Cardiac septum (tissue), 1 donor: Measurements from ENCODE around the gene MROH2A. TPM values are rescaled to one million over a fixed set of nuclear protein-coding genes. Genes with fewer than 3 reads are reported as not detected.

ENCODE experiments used
- DNase-seq: peaks from one replicate; pipeline ENCODE4 v3.0.0-alpha.2; 2020; ENCODE audit warnings: low spot score
- intact Hi-C: fragments of 100-400 bp; cut with DNase I; formaldehyde crosslinking; loops from one replicate; pipeline ENCODE4 v1.14.0; 2022
- total RNA-seq: library from RNA; stranded (reverse); fragmentation: NEBNext Ultra II Directional; extraction: Animal tissue kit (Norgen Biotek cat#: 25700); gene quantifications from one replicate; pipeline ENCODE4 v1.2.1, GENCODE V29; 2021
- donor health status: DM: no; HTN: no; CAD: no.

MROH2A gene
- total RNA-seq, 1 donor from 2014 or later = not detected

DNA sequence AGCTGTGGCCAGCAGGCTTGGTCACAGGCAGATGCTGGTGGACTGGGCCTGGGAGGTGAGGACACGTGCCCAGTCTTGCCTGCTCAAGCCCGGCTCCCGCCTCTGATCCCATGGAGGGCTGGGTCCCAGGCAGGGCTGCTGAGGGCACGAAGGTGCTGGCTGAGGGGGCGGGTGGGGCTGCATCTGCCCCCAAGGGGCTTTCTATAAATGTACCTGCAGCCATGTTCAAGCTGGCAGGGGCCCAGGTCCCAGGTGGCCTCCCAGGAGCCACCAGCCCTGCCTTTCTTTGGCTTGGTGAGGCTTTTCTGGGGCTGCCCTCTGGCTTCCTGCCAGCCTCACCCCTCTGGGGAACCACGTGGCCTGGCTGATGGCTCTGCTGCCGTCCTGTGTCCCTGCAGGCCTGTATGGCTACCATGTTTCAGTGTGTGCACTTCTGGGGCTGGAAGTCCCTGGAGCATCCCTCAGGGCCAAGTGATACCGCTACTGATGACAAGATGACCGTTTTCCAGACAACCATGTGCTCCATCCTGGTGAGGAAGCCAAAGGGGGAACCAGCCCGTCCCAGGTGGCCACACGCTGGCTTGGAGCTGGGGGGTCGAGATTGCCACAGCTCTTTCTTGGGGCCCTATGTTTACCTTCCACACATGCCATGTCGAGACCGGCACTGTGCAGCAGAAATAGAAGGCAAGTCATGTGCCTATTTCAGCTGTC, 53.0 kb downstream of the MROH2A start:
- DNase-seq = no peak
- intact Hi-C loops = no loop called here

DNA sequence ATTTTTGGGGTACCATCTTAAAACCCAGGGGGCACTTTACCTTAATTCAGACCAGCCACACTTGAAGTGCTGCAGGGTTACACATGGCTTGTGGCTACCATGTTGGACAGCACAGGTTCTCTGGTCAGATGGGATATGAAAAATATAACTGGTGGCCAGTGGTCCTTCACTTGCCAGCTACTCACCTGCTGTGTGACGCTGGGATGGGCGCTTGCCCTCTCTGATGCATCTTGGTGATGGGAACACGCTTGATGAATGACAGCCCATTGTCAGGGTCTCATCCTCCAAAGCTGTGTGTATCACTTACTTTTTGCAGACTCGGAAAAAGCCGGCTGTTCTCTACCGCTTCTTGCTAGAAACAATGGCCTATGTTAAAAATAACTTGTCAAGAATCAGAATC, 53.7 kb downstream of the MROH2A start:
- DNase-seq = no peak
- intact Hi-C loops = no loop called here

DNA sequence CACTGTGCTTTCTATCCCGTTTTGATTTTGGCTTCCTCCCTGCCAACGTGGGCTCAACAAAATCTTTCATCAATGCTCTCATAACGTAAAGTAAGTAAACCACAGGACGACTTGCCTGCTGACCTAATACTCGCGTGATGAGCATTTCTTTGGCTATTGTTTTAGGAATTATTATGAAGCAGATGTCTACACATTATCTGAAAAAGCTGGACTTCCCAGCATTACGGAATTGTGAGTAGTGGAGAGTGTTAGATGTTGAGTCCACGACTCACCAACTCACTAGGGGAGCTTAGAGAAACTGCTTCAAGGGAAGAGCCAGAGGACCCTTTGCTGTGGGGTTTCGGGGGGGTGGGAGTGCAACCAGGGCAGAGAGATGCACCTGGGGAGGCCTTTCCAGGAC, 54.3 kb downstream of the MROH2A start:
- no peak for DNase-seq

DNA sequence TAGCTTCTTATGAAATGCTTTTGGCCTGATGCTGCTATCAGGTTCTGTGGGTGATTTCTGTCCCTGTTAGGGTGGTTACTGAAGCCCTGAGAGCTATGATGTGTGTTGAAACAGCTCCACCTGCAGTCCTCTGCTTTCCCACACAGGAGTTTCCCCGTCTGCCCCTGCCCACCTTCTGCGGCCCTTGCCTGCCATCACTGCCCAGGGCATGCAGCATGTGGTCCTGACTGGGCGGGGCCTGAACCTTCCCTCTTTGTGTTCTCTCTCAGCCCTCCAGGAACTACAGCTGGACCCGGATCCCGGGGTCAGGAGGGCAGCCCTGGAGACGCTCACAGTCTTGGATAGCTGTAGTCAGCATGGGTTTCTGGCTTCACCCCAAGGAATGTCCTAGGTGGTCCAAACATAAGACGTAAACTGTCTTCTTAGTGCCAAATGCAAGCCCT, 54.8 kb downstream of the MROH2A start:
- intact Hi-C loops = no loop called here
- DNase-seq = no peak

More for the DNA sequence above, 54.3 kb downstream of the MROH2A start:
- intact Hi-C loops = no loop called here

DNA sequence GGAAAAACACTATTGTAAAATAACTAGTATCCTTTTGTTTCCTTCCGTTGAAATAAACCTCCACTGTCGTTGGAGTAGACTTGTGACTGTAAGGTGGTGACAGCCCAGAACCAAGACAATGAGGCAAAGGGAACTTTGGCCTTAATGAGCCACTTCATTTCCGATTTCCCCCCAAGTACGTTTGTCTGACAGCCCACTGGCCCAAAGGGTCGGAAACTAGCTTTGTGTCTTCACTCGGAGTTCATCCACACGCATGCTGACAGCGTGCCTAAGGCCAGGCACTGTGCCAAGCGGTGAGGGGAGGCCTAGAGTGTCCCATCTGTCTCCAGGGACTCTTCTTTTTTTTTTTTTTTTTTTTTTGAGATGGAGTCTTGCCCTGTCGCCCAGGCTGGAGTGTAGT, 55.2 kb downstream of the MROH2A start:
- intact Hi-C loops = no loop called here
- DNase-seq = no peak

DNA sequence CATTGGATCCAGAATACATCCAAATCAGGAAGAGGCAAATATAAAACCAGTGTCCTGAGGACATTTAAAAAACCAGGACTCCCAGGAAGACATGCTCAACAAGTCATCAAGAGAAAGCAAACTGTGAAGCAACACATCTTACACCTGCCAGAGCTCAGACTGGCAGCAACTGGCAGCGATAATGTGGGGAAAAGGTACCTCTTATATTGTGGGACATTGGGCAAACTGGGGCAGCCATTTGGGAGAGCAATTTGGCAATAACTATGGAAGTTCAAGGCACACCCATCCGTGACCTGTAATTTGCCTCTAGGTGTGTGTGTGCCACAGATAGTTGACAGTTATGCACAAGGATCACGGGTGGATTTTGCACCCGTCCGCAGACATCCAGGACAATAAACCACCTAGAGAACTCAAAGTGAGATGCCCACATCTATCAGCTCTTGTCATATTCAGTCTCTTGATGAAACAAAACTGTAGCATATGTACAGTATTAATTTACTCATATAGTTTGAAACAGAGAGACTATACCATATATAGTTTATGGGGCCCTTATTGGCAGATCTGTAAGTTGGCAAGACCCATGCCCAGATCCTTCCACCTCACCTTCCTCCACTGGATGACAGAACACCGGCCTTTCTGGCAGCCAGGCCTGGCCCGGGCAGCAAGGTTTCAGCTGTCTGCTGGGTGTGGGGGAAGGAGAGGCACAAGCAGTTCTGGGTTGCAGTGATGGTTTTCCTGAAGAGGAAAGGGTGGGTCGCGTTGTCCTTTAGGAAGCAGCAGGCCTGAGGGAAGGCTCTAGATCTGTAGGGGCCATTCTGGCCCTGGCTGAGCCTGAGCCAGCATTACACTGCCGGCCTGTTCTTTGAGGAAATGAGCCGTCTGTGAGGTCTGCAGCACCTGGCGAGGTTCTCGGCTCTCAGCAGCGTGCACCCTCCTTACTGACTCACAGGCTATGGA, 57.4 kb downstream of the MROH2A start:
- intact Hi-C loops = no loop called here

DNA sequence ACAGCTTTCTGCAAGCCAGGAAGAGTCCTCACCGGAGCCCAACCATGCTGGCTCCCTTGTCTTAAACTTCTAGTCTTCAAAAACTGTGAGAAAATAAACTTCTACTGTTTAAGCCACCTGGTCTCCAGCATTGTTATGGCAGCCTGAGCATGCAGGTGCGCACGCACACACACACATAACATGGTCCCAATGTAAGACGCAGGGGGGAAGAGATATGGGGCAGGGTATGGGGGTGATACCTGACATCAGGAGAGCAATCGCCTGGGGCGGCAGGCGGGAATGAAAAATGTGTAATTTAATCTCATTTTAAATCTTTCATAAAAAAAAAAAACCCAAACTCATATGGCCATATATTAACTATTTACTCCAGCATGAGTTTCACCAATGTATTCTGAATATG, 58.2 kb downstream of the MROH2A start:
- no peak for DNase-seq
- intact Hi-C loops = no loop called here

More for the DNA sequence above, 57.4 kb downstream of the MROH2A start:
- DNase-seq = no peak

DNA sequence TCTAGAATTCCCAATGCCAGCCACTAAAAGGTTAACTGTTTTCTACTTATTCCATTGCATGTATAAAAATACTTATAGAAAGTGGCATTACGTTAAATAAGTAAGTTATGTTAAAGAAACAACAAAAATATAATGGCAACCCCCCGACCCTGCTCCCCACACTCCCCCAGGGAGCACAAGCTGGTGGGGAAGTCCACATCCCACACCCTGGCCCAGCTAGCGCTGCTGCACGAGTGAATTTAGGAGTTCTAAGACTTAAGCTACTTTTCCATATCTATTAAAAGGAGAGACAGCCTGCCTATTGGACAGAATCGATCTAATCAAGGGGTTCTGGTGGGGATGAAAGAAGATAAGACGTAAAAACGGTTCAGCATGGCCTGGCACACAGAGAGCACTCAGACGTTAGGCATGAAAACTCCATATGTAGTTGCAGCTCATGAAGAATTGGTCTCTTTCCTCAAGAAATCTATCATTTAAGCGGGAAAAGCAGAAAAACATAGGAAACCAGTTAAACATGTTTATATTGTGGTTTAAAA, 59.6 kb downstream of the MROH2A start:
- intact Hi-C loops = no loop called here
- no peak for DNase-seq

DNA sequence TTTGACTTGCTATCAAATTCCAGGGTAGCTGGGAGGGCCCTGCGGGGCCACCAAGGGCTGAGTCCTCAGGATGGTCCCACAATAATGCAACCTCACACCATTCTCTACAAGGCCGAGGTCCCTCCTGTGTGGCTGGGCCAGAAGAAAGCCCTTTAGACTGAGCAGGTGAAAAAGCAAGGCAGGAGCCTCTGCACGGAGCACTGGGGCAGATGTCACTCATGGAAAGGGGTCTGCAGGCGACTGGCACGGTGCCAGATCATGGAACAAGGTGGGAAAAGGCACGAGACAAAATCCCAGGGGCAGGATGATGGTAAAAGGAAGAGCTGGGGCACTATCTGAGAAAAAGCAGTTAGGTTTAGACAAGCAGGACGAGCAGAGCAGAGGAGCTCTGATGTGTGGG, 60.1 kb downstream of the MROH2A start:
- intact Hi-C loops = no loop called here
- no peak for DNase-seq

DNA sequence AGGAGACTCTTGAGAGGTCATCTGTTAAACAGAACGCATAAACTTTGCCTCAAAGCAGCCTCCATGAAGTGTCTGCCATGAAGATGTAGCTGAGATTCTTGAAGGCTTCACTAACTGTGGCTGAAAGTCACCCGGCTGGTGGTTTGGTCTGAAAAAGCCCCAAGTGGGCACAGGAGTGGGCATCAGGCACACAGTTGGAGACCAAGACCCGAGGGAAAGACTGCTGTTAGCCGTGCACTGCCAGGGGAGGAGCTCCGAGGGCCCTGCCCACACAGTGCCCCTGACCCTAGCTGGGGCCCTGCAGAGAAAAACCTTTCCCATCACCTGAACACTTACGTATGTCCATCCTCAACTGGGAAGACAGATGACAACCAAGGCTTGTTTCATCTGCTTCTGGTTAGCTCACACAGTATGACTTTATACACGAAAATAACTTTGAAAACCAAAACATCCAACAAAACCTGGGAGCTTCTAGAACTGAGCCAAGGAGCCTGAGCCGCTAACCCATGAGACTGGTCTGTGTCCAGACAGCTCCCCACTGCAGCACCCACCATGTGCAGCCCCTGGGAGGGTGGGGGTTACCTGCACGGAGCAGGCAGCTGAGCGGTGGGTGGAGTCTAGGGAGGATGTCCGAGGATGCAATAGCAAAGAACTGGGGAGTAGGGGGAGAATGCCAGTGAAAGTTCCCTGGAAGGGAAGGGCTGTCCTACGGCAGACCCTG, 60.8 kb downstream of the MROH2A start:
- intact Hi-C loops = no loop called here
- no peak for DNase-seq

DNA sequence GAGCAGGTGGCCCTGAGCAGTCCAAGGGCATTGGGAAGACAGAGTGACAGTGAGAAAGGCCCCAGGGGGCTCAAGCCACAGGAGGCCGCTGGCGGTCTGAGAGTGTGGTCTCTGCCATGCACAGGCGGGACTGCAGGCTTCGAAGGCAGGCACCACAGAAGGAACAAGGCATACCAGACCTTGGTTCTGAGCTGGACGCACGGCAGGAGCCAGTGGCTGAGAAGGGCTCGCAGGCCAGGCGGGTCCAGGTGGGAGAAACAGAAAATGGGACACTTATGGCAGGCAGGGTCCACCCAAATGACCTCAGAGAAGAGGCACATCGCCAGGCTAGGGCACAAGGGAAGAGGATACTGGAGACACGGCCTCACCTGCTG, 61.3 kb downstream of the MROH2A start:
- intact Hi-C loops = no loop called here

DNA sequence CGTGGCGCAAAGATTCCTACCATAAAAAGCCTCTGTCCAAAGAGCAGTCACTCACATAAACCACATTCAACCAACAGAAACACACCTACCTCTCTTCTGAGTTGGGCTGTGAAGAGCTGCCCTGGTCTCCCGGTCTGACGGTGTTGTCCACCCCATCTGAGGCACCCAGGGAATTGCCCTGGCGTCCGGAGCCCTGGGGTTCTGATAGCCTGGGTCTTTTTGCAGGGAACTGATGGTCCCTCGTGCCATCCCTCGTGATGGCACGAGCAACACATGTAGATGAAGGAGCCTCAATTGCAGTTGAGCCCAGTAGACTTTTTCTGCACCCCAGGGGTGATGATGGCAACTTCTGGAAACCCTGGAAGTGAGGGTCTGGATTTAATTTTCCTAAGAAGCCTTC, 62.4 kb downstream of the MROH2A start:
- no peak for DNase-seq
- intact Hi-C loops = no loop called here

More for the DNA sequence above, 61.3 kb downstream of the MROH2A start:
- DNase-seq = no peak

DNA sequence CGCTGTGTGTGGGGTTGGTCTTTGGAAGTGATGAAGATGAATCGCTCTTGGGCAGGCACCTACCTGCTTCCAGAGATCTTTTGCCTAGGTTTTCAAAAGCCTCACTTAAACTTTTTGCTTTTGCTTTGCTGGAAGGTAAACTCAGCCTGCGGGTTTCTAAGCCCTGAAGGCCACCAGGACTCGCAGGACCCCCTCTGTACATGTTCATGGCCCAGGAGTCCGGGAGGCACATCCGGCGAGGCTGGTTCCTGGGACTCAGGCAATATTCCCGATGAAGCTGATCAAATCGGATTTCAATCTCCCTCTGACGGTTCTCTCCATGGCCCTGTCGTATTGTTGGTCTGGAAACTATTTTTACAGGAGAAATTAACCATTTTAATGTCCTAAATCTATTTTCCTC, 63.1 kb downstream of the MROH2A start:
- intact Hi-C loops = no loop called here
- DNase-seq = no peak

DNA sequence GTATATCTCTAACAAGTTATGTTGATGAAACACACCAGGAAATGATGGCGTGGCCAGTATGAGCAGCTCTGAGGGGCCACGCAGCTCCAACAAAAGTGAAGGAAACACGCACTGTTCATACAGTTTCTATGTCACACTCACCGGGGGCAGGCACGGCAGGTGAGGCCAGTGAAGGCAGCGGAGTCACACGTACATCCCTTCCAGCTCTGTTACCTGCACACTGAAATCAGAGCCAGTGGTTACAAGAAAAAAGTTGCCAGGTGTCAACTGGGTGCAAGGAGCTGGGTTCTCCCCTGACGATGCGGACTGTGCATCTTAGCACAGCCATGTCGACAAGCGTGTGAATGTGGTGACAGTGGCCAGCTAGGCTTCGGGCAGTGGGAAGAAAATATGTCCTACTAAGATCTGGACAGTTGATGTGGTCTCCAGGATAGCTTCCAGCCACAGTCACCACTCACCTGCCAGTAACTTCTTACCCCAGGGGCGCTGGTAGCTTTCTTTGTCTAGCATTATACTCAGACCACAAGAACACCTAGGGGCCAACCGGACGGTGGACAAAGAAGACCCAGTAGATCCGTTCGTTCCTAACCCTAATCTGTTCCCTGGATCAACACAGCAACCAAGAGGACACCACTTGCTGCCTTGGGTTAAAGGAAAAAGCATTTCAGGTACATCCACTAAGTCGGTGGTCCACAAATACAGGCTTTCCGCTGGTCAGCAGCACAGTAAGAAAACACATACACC, 66.1 kb downstream of the MROH2A start:
- DNase-seq = no peak
- intact Hi-C loops = no loop called here

DNA sequence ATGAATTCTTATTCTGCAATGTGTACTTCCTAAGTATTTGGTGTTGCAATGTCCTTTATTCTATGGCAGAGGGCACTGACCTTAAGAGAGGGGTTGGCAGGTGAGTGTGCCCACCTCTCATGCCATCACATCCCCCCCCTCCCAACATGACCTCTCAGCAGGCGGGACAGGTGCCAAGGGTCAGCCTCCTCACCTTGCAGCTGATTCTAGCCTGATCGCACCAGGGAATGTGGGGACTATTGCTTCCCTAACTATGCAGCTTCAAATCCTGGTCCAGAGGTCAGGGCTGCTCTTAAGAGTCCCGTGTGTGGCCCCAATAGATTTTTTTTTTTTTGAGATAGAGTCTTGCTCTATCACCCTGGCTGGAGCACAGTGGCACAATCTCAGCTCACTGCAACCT, 66.7 kb downstream of the MROH2A start:
- intact Hi-C loops = no loop called here

DNA sequence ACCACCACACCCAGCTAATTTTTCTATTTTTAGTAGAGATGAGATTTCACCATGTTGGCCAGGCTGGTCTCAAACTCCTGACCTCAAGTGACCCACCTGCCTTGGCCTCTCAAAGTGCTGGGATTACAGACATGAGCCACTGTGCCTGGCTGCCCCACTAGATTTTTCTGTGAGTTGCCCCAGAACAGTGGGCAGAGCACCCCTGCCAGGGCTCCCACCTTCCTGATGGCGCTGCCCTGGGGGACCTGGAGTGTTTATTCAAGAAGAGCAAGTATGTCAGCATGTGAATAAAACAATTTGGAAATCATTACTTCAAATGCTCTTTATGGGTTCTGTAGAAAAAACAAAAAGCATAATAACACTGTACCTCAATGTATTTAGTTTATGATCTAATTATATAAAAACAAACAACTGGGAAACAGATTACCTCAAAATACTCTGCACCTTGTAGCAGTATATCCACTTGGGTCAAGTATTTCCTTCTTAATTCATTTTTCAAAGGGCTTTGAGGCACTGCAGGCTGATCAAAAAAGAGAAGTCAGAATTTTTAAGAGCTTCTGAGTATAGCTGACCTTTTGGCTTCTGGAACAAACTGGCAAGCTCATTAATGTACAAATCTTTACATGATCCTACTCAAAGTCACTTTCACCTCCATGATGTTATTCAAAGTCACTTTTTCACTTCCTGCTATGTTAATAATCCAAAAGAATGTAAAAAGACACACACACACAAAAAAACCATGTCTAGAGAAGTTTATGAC, 67.4 kb downstream of the MROH2A start:
- intact Hi-C loops = no loop called here
- no peak for DNase-seq

More for the DNA sequence above, 66.7 kb downstream of the MROH2A start:
- no peak for DNase-seq

DNA sequence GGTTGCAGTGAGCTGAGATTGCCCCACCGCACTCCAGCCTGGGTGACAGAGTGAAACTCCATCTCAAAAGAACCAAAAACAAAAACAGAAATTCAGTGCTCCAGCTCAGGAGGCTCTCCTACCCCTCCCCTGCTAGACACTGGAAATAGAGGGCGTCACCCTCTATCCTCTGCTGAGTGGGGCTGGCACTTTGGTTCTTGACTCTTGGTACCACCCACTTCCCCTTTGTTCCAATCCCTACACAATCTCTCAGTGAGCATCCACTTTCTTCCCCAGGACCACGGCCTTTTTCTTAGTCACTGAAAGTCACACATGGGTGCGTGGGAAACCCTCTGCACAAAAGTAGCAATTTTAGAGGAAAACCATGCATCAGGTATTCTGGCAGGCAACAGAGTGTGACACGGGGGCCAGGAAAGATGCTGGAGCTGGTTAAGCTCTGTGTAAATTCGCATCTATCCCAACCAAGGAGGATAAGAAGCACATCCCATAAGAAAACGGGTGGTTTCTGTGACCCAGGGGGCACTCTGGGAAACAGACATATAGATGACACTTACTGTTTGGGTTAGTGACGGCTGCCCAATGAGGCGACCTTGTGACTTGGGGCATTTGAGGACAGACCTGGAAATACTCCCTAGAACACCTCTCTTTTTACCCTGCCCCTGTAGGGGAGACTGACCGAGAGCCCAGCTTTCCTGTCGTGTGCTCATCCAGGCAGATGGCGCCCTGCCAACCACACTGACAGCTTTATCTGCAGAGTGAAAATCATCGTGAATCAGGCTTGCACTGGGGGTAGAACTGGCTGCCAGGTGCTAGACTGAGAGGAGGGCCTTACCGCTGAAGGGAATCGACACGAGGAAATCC, 68.5 kb downstream of the MROH2A start:
- DNase-seq = no peak
- intact Hi-C loops = no loop called here
